Measurements from ENCODE around the gene DMPK.

The DMPK gene

DNA sequence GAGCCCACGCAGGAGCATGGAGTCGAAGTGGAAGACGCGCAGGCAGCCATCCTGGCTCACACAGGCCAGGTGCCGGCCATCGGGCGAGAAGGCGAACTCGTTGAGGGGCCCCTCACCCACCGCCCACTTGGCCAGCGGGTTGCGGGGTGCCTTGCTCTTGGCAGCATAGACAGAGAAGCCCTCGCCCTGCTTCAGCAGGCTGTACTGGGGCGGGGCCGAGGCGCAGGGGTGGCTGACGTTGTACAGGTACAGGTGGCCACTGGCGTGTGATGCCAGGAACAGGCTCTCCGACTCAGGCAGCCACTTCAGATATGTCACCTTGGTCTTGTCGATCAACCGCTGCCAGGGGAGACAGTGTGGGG lies 4.2 kb upstream of the DMPK start:
- no peak for DNase-seq

DNA sequence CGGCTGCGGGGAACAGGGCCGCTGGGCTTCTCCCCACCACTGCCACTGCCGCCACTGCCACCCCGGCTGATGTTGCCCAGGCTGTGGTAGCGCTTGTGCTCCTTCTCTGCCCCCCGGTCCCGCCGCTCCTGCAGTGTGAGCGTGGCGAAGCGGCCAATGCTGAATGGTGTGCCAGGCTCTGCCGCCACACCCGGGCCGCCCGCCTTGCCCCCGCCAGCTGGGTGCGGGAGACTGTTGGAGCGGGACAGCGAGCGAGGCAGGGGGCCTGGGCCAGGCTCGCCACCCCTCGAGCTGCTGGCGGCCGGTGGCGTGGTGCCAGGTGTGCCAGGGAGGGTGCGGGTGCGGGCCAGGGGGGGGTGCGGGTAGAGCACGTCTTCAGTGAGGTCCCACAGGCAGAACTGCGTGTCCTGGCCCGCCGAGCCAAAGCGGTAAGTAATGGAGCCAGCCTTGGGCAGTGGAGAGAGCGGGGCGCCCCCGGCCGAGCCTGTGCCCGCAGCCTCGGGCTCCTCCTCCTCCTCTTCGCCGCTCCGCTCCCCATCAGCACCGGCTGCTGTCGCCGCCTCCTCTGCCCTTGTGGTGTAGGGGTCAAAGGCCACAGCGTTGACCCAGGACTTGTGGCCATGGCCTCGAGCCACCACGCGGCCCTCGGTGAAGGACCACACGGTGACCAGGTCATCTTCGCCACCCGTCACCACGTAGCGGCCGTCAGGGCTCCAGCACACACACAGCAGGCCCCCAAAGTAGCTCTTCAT lies 3.7 kb upstream of the DMPK start:
- no peak for DNase-seq

DNA sequence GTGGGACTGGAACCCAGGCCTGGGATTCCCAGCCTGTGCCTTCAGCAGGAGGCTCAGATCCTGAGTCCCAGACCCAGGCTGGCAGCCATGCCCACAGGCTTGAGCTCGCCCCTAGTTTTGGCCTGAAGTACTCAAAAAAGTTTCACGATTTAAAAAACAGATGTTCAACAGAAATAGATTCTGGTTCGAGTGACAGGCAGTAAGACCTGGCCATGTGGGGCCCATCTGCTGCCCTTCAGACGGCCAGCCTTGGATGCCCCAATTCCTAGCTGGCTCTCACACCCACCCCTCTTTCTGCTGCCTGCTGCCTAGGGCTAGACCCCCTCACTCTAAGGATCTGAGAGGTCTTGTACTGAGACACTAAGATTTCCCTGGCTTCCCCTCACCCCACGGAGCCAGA lies 2.8 kb upstream of the DMPK start:
- DNase-seq = no peak

DNA sequence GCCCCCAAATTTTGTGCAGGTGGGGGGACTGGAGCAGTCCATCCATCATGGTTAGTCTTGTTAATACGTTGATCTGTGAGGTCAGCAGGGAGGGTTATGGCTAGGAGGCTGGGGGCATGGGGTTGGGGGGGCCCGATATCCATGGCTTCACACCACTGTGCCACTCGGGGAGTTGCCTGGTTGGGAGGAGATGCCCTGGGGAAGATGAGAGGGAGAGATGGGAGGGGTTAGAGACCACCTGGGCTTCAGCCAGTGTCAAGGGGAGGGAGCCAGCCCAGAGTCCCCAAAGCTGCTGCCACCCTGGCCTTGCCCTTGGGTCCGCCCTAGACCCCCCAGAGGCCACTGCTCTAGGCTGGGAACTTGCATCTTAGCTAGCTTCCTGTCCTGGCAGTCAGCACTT lies 1.8 kb upstream of the DMPK start:
- no peak for DNase-seq

DNA sequence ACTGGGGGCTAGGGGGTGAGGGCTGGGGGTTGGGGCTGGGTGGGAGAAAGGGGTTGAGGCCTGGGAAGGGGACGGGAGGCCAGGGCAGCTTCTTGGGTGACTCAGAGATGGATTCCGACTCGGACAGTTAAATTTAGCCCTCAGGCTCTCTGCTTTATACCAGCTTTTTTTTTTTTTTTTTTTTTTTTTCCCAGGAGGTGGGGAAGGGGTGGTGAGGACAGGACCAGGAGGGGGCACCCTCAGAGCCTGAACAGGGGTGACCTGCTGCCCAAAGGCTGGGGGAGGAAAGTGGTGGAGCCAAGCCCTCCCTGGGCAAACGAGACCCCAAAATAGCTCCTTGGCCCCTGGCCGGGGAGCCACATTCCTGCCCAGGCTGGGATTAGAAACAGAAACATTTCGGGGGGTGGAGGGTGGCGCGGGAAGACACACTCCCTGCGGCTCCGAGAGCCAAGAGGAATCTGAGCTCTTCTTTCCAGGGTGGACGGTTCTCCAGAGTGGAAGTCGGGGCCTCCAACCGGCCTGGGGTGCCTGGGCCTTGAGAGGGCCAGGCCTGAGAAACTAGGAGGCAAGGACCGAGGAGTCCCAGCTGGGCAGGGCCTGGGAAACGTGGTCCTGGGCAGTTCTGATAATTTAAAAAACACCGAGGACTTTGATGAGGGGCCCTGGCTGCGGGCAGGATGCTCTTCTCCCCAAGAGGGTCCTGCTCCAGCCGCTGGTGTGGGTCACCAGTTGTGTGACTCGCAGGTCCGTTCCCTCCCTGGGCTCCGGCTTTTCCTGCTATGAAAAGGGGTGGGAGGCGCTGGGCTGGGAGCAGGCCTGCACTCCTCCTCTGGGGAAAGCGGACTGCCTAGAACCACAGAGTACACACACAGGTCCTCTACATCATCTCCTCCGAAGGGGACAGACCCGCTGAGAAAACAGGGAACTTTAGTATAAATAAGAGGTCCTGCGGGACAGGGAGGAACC lies 813 bp upstream of the DMPK start:
- peak in 5 of 51 donors; percentile 12 to 29 (median 19) for DNase-seq

DNA sequence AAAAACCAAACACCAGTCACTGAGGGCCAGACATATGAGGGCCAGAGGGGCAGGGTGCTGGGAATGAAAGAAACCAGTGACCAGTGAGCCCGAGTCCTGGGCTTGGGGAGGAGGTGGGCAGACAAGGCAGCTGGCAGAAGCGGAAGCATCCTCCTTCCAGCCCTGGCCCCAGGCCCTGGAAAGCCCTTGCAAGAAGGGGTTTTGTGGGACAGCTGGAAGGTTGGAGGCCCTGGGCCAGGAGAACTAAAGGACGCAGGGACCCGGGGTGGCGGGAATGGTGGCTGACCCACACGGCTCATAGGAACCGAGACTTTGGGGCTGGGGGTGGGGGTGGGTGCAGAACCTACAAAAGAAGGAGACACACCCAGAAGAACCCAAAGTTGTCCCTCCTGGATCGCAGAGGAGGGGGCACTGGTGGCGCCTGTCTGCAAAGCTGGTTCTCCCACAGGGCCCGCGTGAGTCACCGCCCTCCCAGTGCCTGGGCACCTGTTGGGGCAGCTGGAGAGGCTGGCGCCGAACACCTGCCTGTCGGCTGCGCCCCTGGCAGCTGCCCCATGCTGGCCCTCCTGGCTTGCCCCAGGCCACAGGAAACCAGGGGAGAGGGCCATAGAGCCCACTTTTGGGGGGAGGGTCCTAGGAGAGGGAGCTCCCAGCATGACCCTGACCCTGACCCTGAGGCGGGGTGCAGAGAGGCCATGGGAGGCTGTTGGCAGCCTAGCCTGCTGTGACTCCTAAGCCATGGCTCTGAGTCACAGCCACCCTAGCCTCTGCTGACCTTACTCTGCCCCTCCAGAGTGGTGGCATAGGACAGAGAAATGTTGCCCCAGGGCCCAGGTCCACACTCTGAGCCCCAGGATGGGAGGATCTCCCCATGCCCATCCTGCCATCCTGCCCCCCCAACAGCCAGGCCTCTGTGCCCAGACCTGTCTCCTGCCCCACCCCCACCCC lies 802 bp downstream of the DMPK start:
- peak in 9 of 51 donors; percentile 11 to 39 (median 20) for DNase-seq

DNA sequence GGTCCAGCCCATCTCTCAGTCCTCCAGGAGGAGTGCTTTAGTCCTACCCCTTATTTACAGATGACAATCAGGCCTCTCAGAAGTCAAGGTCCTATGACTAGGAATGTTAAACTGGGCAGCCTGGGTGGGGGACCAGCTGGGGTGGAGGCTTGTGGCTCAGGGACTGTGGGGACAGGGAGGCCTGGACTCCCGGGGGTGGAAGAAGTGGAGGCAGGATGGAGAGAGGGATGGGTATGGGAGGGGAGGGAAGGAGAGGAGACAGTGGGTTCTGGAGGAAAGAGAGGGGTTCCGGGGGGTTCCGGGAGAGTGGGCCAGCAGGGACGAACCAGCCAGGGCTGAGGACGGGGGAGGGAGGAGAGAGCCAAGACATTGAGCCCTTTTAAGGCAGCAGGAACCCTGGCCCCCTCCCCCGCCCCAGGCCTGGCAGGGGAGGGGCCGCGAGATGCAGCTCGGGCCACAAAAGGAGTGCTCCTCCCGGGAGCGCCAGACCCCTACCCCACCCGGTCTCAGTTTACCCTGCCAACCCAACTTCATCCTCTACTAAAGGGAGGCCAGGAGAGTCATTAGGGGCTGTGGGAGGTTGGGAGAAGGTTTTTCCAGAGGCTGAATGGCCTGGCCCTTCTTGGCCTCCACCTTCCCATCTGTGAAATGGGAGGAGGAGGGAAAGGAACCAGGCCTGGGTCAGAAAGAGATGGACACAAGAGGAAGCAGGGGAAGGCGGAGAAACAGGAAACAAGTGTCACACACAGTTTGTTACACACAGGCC lies 1.7 kb downstream of the DMPK start:
- no peak for DNase-seq

DNA sequence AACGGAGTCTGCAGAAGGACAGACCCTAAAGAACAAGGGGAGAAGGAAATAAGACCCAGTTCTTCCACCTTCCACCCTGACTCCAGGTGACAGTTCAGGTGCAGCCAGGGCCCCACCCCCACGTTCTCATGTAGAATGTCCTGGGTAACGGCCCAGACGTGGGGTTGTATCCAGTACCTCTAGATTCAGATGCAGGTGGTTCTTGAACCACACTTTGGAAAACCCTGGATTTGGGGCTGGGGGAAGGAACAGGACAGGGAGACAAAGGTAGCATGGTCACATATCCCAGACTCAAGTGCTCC lies 2.2 kb downstream of the DMPK start:
- DNase-seq = no peak

DNA sequence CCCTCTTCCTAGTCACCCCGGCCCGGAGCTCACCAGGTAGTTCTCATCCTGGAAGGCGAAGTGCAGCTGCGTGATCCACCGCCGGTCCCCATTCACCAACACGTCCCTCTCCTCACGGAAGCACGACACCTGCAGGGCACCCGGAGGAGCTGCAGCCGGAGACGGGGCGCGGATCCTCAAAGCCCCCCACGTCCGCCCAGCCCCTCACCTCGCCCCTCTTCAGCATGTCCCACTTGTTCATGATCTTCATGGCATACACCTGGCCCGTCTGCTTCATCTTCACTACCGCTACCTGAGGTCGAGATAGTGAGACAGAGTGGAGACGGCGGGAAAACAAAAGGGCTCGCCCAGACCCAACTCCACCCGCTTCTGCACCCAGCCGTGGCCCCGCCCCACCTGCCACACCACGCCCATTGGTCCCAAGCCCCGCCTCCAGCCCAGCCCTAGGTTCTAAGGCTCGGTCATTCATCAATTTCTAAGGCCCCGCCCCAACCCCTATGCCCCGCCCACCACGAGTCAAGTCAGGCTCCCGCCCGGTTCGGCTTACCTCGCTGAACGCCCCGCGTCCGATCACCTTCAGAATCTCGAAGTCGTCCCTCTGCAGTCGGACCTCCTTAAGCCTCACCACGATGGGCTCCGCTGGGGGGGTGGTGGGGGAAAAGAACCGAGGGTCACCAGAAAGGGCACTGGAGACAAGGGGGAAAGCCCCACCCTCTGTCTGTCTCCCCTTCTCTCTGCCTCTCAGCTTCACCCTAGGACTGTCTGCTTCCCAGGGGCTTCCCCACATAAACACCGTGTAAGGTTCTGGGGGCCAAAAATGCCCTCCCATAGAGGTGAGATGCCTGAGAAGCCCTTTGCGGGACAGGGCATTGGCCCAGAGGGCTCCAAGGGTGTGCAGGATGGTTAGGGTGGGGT lies 2.8 kb downstream of the DMPK start:
- DNase-seq = no peak

DNA sequence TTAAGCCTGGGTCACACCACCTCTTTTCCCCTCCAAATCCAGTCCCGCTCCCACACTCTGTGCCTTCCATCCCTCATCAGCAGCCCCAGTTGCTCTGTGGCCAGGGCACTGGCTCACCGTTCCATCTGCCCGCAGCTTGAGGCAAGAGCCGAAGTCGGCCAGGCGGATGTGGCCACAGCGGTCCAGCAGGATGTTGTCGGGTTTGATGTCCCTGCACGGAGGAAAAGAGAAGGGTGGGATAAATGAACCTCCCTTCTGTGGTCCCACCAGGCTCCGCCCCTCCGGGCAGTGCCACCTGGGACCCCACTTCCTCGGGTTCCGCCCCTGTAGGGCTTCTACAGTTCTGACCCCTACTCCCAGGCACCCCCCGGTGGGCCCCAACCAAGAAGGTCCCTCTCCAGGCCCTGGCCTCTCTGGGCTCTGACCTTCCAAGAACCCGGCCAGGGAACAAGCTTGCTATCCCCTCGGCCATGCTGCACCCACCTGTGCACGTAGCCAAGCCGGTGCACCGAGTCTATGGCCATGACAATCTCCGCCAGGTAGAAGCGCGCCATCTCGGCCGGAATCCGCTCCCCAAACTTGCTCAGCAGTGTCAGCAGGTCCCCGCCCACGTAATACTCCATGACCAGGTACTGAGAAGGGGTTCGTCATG lies 4.2 kb downstream of the DMPK start:
- no peak for DNase-seq

DNA sequence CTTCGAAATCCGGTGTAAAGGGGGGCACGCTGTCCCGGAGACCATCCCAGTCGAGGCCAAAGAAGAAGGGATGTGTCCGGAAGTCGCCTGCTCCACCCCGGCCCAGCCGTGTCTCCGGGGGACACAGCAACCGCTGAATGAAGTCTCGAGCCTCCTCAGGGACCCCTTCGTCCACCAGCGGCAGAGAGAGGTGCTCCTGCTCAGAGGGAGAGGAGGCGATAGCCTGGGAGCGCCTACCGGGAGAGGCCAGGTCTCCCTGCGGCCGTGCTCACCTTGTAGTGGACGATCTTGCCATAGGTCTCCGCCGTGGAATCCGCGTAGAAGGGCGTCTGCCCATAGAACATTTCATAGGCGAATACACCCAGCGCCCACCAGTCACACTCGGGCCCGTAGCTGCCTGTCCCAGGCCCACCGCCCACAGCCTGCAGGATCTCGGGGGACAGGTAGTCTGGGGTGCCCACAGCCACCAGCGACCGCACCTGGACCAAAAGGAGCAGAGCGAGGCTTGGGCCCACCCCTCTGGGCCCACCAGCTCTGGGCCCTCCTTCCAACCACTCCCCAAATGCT lies 4.8 kb downstream of the DMPK start:
- DNase-seq = no peak

DNA sequence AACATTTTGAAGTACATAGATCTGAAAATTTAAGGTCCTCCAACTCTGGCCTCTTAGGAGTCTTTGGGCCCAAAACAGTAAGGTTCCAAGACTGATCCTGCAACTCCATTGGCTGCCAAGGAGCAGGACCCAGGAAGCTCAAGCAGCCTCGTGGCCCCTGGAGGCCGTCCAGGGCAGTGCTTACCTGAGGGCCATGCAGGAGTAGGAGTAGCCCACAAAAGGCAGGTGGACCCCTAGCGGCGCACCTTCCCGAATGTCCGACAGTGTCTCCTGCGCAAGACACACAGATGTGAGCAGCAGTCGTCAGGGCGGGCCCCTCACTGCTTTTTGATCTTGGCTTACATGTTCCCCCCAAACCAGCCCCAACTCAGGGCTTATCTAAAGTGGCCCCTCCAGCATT lies 7.5 kb downstream of the DMPK start:
- DNase-seq = no peak

DNA sequence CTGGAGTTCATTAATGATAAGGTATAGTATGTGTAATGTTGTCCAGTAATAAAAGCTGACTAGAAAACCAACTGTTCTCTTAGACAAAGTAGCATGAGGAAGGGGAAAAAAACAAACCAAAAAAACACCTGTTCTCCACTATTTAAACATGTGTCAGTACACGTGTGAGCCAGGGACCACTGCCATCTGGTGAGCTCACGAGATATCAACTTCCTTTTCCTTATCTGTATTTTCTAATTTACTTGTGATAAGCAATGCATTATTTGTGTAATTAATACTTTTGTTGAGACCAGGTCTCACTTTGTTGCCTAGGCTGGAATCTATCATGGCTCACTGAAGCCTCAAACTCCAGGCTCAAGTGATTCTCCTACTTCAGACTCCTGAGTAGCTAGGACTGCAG lies 8.9 kb downstream of the DMPK start:
- no peak for DNase-seq

DNA sequence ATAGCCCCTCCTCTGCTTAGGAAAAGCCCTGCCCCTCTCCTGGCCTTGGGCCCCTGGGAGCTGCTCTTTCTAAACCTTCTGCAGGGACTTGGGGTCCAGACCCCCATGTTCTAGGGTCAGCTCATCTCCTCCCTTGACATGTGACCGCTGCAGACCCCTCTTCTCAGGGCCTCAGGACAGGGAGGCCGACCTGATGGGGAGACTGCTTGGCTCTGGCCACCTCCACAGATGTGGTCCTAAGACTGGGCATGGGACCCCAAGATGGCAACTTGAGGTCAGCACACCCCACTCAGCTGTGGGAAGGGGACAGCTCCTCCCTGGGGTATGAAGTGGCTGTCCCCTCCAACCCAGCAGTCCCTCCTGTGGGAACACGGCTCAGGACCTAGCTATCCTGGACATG lies 9.4 kb downstream of the DMPK start:
- no peak for DNase-seq

DNA sequence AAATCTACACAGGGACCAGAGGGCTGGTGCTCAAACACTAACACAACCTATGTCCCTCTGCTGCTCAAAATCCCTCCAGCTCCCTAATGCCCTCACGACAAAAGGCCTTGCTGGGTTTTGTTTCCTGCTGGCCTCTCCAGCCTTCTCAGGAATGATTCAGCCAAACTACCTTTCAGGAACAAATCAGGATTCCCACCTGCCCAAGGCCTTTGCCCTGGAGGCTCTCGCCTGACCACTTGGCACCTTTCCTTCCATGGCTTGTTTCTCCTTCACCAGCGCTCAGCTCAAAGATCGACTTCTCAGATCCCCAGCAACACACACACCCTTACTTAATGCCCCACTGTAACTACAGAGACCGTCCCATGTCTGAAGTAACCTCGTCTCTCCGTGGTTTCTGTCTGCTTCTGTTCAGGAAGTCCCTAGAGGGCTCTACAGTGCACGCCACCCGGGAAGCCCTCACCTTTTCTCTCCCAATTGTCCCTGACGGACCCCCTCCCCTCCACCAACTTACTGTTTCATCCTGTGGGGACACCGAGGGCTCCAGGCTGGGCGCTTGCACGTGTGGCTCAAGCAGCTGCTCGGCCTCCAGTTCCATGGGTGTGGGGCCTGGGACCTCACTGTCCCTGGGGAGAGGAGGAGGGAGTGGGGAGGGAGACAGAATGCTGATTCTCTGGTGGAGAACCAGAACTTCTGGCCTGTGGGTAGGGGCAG lies 10.0 kb downstream of the DMPK start:
- DNase-seq = no peak

DNA sequence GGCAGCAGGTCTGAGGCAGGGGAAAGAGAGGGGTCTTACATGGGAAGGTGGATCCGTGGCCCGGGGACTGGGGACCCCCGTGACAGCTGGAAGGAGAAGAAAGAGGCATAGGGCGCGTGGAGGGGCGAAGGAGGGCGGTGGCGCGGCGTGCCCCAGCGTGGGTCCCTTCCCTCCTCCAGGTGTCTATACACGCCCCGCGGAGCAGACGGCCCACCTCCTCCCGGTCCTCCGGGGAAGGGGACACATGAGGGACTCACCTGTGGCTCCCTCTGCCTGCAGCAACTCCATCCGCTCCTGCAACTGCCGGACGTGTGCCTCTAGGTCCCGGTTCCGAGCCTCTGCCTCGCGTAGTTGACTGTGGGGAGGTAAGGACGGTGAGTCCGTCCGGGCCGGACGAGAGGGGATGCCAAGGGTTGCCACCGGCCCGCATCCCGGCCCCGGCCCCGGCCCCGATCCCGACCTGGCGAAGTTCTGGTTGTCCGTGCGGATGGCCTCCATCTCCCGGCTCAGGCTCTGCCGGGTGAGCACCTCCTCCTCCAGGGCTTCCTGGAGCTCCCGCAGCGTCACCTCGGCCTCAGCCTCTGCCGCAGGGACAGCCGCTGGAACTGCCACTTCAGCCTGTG lies 10.9 kb downstream of the DMPK start:
- no peak for DNase-seq

DNA sequence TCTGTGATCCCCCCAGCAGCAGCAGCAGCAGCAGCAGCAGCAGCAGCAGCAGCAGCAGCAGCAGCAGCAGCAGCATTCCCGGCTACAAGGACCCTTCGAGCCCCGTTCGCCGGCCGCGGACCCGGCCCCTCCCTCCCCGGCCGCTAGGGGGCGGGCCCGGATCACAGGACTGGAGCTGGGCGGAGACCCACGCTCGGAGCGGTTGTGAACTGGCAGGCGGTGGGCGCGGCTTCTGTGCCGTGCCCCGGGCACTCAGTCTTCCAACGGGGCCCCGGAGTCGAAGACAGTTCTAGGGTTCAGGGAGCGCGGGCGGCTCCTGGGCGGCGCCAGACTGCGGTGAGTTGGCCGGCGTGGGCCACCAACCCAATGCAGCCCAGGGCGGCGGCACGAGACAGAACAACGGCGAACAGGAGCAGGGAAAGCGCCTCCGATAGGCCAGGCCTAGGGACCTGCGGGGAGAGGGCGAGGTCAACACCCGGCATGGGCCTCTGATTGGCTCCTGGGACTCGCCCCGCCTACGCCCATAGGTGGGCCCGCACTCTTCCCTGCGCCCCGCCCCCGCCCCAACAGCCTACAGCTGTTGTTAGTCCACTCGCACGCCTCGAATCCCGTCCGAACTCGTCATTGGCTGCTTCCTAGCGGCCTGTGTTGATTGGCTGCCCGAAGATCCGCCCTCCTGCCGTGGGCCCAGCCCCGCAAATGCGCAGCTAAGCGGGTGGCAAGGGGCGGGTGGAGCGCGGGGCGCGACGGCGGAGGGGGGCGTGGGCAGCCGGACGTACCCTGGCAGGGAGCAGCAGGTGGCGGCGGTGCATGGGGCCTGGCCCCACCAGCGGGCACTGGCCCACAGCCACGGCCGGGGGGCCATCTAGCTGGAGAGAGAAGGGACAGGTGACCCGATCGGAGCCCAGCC lies 11.8 kb downstream of the DMPK start:
- peak; percentile 56 to 95 (median 88) for DNase-seq
